RWPE1 (cell line): ENCODE data around the gene CCDC148.

ENCODE experiments used
- CTCF ChIA-PET: fragments of 350-600 bp; sonication (Branson Sonifier 250); formaldehyde crosslinking; extraction: SDS; loops from one replicate; lab custom pipeline; 2021; lab: Yijun Ruan, JAX
- POLR2A ChIA-PET: fragments of 400-600 bp; formaldehyde crosslinking; extraction: SDS; loops from one replicate; lab custom pipeline; 2020; ENCODE audit warnings: antibody characterized with exemption; ENCODE audit not compliant: low non-redundant PET; lab: Yijun Ruan, JAX
- DNase-seq: peaks from one replicate; pipeline ENCODE4 v3.0.0; 2012; ENCODE audit warnings: low spot score
- H3K27ac ChIP-seq: fragments of 450-650 bp; 2 replicates; pipeline ENCODE4 v1.5.1; 2017
- CTCF ChIP-seq: fragments of 450-650 bp; conservative IDR thresholded peaks from 2 replicates; pipeline ENCODE4 v1.5.1; 2017; ENCODE audit warnings: low read depth, mild to moderate bottlenecking

CCDC148 gene

DNA sequence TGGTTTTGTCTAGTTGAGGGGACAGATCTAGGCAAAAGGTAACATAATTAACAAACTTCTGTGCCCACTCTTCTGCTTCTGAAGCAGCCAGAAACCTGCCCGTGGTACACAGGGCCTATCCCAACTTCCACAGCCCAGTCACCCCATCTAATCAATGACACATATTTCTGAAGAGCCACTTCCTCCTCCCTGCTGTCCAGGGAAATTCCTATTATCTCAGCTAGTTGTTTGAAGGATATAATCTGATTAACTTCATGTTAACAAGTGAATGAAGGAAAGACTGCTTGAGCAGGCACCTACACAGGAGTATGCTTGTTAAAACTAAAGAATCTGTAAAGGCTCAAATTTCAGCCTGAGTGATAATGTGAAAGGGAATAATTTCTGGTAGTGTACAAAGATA is 61.4 kb downstream of the CCDC148 start:
- ChIA-PET POLR2A (no interaction called here), CTCF (no interaction called here)
- H3K27ac ChIP-seq: no peak overlapping the region
- TF ChIP-seq CTCF: no peak
- DNase-seq: peak; percentile 4

GRCh38 chr2:158394453-158394852 is 62.1 kb downstream of the CCDC148 start:
- no peak overlapping the region for H3K27ac ChIP-seq
- DNase-seq: no peak
- CTCF ChIA-PET: interaction anchor here (0.7 kb wide), 1 partner anchor 604 kb away, joined by 8 read pairs; no protein-coding TSS in a partner anchor
- TF ChIP-seq CTCF: no peak
- POLR2A ChIA-PET: no interaction called here

GRCh38 chr2:158393886-158394285 is 62.7 kb downstream of the CCDC148 start:
- no peak overlapping the region for H3K27ac ChIP-seq
- no peak for DNase-seq
- ChIA-PET POLR2A (no interaction called here), CTCF (no interaction called here)
- no peak for TF ChIP-seq CTCF

GRCh38 chr2:158392687-158393086 is 63.9 kb downstream of the CCDC148 start:
- H3K27ac ChIP-seq: no peak overlapping the region
- no peak for TF ChIP-seq CTCF
- CTCF ChIA-PET: no interaction called here
- POLR2A ChIA-PET: no interaction called here
- no peak for DNase-seq

- DNase-seq: peak; percentile 26
- ChIA-PET CTCF (no interaction called here), POLR2A (no interaction called here)
- no peak for TF ChIP-seq CTCF
- no peak overlapping the region for H3K27ac ChIP-seq
Measured at GRCh38 chr2:158391876-158392275, 64.7 kb downstream of the CCDC148 start.

DNA sequence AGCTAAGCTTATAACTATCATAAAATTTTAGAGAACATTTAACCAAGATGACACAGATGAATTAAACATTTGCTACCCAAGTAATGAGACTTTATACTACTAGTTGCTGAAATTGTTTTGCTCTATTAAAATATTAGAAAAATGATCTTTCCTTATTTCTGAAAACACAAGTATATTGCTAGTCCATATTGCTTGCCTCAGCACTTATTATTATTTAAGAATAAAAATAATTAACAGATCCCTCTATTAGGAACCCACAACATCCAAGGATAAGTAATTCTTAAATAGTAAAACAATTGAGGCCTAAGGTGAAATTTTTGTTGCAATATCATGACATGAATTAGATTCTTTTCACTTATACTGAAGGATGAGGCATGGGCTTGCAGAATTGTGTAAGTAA is 65.2 kb downstream of the CCDC148 start:
- no peak for TF ChIP-seq CTCF
- DNase-seq: no peak
- CTCF ChIA-PET: interaction anchor here (0.6 to 0.7 kb wide), 2 partner anchors 8 to 362 kb away, joined by 3 read pairs; no protein-coding TSS in a partner anchor
- H3K27ac ChIP-seq: no peak overlapping the region
- POLR2A ChIA-PET: no interaction called here
